NOMO-1 treated with DMSO at 0.1 percent for 48 hours (cell line): ENCODE measurements around the gene CEP350.
"Not testable (repeated sequence)": the region's sequence is repeated elsewhere in the genome, so short reads cannot be mapped to it uniquely, and the experiment has no call there.

Source experiments
- DNase-seq: peaks from one replicate; lab custom pipeline; 2025; ENCODE audit not compliant: unreplicated experiment; lab: John Stamatoyannopoulos, UW

Gene CEP350

GRCh38 chr1:180112984-180113647, 158.5 kb downstream of the CEP350 start:
- DNase-seq = no peak

- no peak for DNase-seq
Measured at GRCh38 chr1:180114396-180114945, 159.9 kb downstream of the CEP350 start.

- peak; percentile 49 for DNase-seq
Measured at GRCh38 chr1:180116964-180117763, 162.6 kb downstream of the CEP350 start.

GRCh38 chr1:180117764-180118116, 163.1 kb downstream of the CEP350 start:
- no peak for DNase-seq

GRCh38 chr1:180119837-180120236, 165.2 kb downstream of the CEP350 start:
- DNase-seq = no peak

GRCh38 chr1:180123463-180123936, 168.9 kb downstream of the CEP350 start:
- no peak for DNase-seq

- DNase-seq = no peak
Measured at GRCh38 chr1:180130651-180131050, 176.0 kb downstream of the CEP350 start.

- DNase-seq = peak; percentile 98
Measured at GRCh38 chr1:180131510-180131909, 176.9 kb downstream of the CEP350 start.

- no peak for DNase-seq
Measured at GRCh38 chr1:180133193-180133592, 178.6 kb downstream of the CEP350 start.

GRCh38 chr1:180133688-180134087, 179.1 kb downstream of the CEP350 start:
- not testable (repeated sequence) for DNase-seq

- no peak for DNase-seq
Measured at GRCh38 chr1:180135535-180135934, 180.9 kb downstream of the CEP350 start.

- peak; percentile 6 for DNase-seq
Measured at GRCh38 chr1:180136331-180136967, 181.8 kb downstream of the CEP350 start.

GRCh38 chr1:180136968-180137356, 182.4 kb downstream of the CEP350 start:
- no peak for DNase-seq

- DNase-seq = no peak
Measured at GRCh38 chr1:180137776-180138175, 183.2 kb downstream of the CEP350 start.

- no peak for DNase-seq
Measured at GRCh38 chr1:180141381-180141934, 186.8 kb downstream of the CEP350 start.

GRCh38 chr1:180143359-180143758, 188.7 kb downstream of the CEP350 start:
- no peak for DNase-seq

- peak; percentile 25 for DNase-seq
Measured at GRCh38 chr1:180144659-180145357, 190.2 kb downstream of the CEP350 start.

- DNase-seq = no peak
Measured at GRCh38 chr1:180145446-180145845, 190.8 kb downstream of the CEP350 start.

GRCh38 chr1:180150982-180151381, 196.4 kb downstream of the CEP350 start:
- DNase-seq = peak; percentile 39

- no peak for DNase-seq
Measured at GRCh38 chr1:180151508-180151907, 196.9 kb downstream of the CEP350 start.

GRCh38 chr1:180152588-180152987, 198.0 kb downstream of the CEP350 start:
- DNase-seq = no peak
